IPS-18a (cell line): Measurements from ENCODE around the gene TLL1.

Experiments used
- H3K27ac ChIP-seq: one replicate; pipeline ENCODE4 v1.5.1; 2013; ENCODE audit warnings: low read length
- H3K27me3 ChIP-seq: one replicate; pipeline ENCODE4 v1.6.1; 2013; ENCODE audit warnings: mild to moderate bottlenecking, low read length; ENCODE audit not compliant: control insufficient read depth, insufficient read depth
- H3K36me3 ChIP-seq: one replicate; pipeline ENCODE4 v1.6.1; 2013; ENCODE audit warnings: low read depth, low read length; ENCODE audit not compliant: control insufficient read depth
- H3K4me1 ChIP-seq: one replicate; pipeline ENCODE4 v1.6.1; 2013; ENCODE audit warnings: low read depth, low read length; ENCODE audit not compliant: control insufficient read depth
- H3K4me3 ChIP-seq: one replicate; pipeline ENCODE4 v1.5.1; 2013; ENCODE audit warnings: low read length
- H3K9ac ChIP-seq: one replicate; pipeline ENCODE4 v1.6.1; 2013; ENCODE audit warnings: mild to moderate bottlenecking, low read length, moderate library complexity
- H3K9me3 ChIP-seq: one replicate; pipeline ENCODE4 v1.6.1; 2013; ENCODE audit warnings: low read depth, low read length; ENCODE audit not compliant: control insufficient read depth

Gene TLL1

DNA sequence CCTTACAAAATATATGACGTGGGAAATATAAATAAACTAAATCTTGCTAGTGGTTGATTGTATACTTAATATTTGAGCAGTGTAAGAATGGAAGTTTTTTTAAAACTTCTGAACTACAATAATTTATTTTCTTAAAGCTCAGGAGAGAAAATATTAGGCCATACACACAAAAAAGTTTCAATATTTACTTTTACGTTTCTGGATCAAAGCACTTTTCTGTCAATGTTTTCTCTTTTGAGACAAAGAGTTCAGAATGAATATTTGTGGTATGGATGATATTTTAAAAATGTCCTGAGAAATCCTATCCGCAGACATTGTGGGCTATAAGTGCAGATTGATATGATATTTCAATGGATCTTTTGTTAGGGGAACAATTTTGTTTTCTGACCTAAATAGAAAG lies 109.9 kb downstream of the TLL1 start:
- no peaks in the 10 kb centered on the region for H3K36me3 ChIP-seq
- no peaks in the 10 kb centered on the region for H3K9me3 ChIP-seq
- no peak overlapping the region for H3K9ac ChIP-seq
- H3K4me3 ChIP-seq: no peak overlapping the region
- H3K27me3 ChIP-seq: no peaks in the 10 kb centered on the region
- H3K27ac ChIP-seq: no peak overlapping the region
- peaks cover 11% of the 10 kb centered on the region for H3K4me1 ChIP-seq

DNA sequence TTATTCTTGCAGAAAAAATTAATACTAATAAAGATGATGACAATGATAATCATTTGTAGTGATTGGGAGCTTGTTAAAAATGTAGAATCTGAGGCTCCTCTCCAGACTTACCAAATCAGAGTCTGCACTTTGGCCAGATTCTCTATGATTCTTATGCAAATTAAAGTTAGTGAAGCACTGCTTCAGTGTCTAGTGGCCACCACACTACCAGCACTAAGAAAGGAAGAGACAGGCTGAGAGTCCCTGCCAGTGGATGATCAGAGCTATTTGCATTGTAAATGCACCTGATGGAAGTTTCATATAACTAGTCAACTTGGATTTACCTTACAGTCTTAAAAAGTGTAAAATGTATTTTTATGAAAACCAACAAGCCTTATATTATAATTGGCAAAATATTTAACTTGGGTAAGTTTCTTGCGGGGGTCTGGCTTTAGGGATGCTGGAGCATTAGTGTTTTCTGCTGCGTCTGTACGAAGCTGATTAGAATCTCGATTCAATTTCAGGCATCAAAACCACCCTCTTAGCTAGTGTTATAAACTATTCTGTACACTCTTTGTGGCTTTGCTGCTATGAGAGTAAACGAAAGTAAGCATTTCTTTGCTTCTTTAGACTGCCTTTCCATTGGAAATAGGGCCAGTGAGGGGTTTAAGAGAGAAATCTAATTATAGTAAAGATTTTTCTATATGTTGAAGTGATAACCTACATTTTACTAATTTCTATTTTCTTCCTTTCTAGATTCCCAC lies 114.1 kb downstream of the TLL1 start:
- H3K27me3 ChIP-seq: no peaks in the 10 kb centered on the region
- H3K9me3 ChIP-seq: no peaks in the 10 kb centered on the region
- no peak overlapping the region for H3K9ac ChIP-seq
- H3K27ac ChIP-seq: no peak overlapping the region
- H3K4me1 ChIP-seq: peaks cover 11% of the 10 kb centered on the region
- no peaks in the 10 kb centered on the region for H3K36me3 ChIP-seq
- no peak overlapping the region for H3K4me3 ChIP-seq

- no peak overlapping the region for H3K4me3 ChIP-seq
- H3K36me3 ChIP-seq: no peaks in the 10 kb centered on the region
- H3K9ac ChIP-seq: no peak overlapping the region
- H3K4me1 ChIP-seq: peaks cover 8% of the 10 kb centered on the region
- no peak overlapping the region for H3K27ac ChIP-seq
- H3K27me3 ChIP-seq: no peaks in the 10 kb centered on the region
- no peaks in the 10 kb centered on the region for H3K9me3 ChIP-seq
Measured at GRCh38 chr4:165991325-165992180, 118.5 kb downstream of the TLL1 start.

GRCh38 chr4:165992283-165992682 lies 119.2 kb downstream of the TLL1 start:
- Histone ChIP-seq H3K4me3 (no peak overlapping the region), H3K36me3 (no peaks in the 10 kb centered on the region), H3K4me1 (peaks cover under 1% of the 10 kb centered on the region), H3K27ac (no peak overlapping the region), H3K9ac (no peak overlapping the region), H3K27me3 (no peaks in the 10 kb centered on the region), H3K9me3 (no peaks in the 10 kb centered on the region)

GRCh38 chr4:165994701-165995100 lies 121.7 kb downstream of the TLL1 start:
- Histone ChIP-seq H3K27ac (no peak overlapping the region), H3K4me3 (no peak overlapping the region), H3K9ac (no peak overlapping the region), H3K4me1 (no peaks in the 10 kb centered on the region), H3K36me3 (no peaks in the 10 kb centered on the region), H3K27me3 (no peaks in the 10 kb centered on the region), H3K9me3 (no peaks in the 10 kb centered on the region)

DNA sequence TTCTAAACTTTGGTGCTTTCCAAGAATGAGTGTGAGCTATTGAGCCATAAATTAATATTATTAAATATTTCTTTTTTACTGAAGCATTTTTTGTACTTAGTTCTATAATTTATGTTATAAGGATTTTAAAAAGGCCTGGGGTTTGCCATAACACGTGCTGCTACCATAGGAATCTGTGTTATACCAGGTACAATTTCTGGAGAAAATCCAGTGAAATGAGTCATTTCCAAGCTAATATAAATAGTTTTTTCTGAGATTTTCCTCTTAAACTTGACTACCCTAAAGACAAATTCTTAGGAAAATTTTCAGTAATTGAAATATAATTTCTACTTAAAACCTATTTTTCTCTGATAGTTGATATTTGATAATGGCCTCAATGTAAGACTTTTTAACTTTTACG lies 130.8 kb downstream of the TLL1 start:
- no peak overlapping the region for H3K9ac ChIP-seq
- H3K4me1 ChIP-seq: no peaks in the 10 kb centered on the region
- no peaks in the 10 kb centered on the region for H3K9me3 ChIP-seq
- H3K4me3 ChIP-seq: no peak overlapping the region
- H3K36me3 ChIP-seq: no peaks in the 10 kb centered on the region
- H3K27me3 ChIP-seq: no peaks in the 10 kb centered on the region
- H3K27ac ChIP-seq: no peak overlapping the region

- H3K27ac ChIP-seq: no peak overlapping the region
- H3K4me1 ChIP-seq: no peaks in the 10 kb centered on the region
- H3K9ac ChIP-seq: no peak overlapping the region
- H3K9me3 ChIP-seq: no peaks in the 10 kb centered on the region
- no peaks in the 10 kb centered on the region for H3K27me3 ChIP-seq
- no peaks in the 10 kb centered on the region for H3K36me3 ChIP-seq
- no peak overlapping the region for H3K4me3 ChIP-seq
Measured at GRCh38 chr4:166006217-166006616, 133.2 kb downstream of the TLL1 start.

GRCh38 chr4:166008510-166008909 lies 135.5 kb downstream of the TLL1 start:
- Histone ChIP-seq H3K36me3 (no peaks in the 10 kb centered on the region), H3K27me3 (no peaks in the 10 kb centered on the region), H3K4me1 (no peaks in the 10 kb centered on the region), H3K9me3 (no peaks in the 10 kb centered on the region), H3K4me3 (no peak overlapping the region), H3K27ac (no peak overlapping the region), H3K9ac (no peak overlapping the region)

DNA sequence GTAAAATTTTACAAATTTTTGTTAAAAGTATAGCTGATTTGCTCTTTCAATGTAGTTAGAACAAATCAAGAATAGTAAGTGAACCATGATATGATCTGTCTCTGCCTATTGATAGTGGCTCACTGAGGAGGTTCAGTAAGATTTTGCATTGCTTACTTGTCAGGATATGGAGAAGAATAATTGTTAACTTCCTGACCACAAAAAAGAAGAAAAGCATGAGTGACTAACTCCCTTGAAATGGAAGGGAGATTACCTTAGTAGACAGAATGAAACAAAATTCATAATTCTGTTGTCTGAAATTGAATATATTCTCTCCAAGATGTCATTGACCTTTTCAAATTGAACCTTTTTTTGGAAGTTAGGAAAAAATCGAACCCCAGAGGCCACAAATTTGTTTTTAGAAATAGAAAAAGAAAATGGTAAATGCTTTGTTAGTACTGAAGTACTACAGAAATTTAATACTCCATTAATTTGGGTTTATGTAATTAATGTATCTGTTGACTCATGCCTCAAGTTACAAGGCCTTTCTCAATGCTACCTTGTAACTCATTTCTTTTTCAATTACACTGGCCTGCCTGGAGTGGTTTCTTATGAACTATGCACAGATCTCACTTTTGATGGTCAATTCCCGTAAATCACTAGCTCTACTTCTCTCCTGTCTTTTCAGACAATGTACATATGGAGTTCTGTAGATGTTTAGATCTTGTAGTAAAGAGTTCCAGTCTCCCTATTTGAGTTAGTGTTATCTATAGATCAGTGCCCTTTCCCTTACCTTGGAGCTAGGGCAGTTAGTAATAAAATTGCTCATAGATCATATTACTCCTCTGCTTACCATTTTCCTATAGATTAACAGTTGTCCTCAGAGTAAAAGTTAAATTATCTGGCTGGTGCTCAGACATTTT lies 139.3 kb downstream of the TLL1 start:
- H3K27ac ChIP-seq: no peak overlapping the region
- no peak overlapping the region for H3K9ac ChIP-seq
- no peaks in the 10 kb centered on the region for H3K9me3 ChIP-seq
- no peaks in the 10 kb centered on the region for H3K4me1 ChIP-seq
- no peak overlapping the region for H3K4me3 ChIP-seq
- H3K27me3 ChIP-seq: no peaks in the 10 kb centered on the region
- H3K36me3 ChIP-seq: no peaks in the 10 kb centered on the region

GRCh38 chr4:166014411-166014810 lies 141.4 kb downstream of the TLL1 start:
- Histone ChIP-seq H3K27me3 (no peaks in the 10 kb centered on the region), H3K9ac (no peak overlapping the region)

DNA sequence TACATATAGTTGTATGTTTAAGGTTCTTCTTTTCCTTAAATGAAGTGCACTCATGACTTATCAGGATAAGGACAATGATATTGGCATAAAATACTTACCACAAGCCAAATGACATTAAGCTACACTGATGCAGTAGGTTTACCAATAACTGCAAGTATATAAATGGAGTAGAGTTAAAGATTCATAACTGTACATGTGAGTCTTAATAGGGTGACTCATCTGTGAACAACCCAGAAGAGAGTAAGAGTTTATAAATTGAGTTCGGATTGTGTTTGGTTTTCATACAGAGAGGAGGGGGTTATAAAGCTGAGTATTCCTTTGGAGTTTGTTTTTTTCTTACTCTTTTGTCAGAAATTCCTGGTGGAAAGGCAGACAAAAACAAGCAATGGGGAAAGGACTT lies 144.8 kb downstream of the TLL1 start:
- Histone ChIP-seq H3K4me3 (no peak overlapping the region), H3K4me1 (no peaks in the 10 kb centered on the region), H3K36me3 (no peaks in the 10 kb centered on the region), H3K9ac (no peak overlapping the region), H3K27ac (no peak overlapping the region), H3K9me3 (no peaks in the 10 kb centered on the region), H3K27me3 (no peaks in the 10 kb centered on the region)

More at GRCh38 chr4:166014411-166014810, 141.4 kb downstream of the TLL1 start:
- Histone ChIP-seq H3K9me3 (no peaks in the 10 kb centered on the region), H3K4me3 (no peak overlapping the region), H3K27ac (no peak overlapping the region), H3K36me3 (no peaks in the 10 kb centered on the region), H3K4me1 (no peaks in the 10 kb centered on the region)
